Occipital lobe (tissue), 2 donors: ENCODE measurements around the gene CNPY1. TPM values are rescaled to one million over a fixed set of nuclear protein-coding genes. Genes with fewer than 3 reads are reported as not detected.

Experiments
- DNase-seq: peaks from one replicate; lab custom pipeline; 2025; lab: John Stamatoyannopoulos, UW
- total RNA-seq: library from RNA; depleted of rRNA; stranded (reverse); fragments of >200 nt; gene quantifications from one replicate; pipeline ENCODE4 v1.2.3, GENCODE V29; 2014

Gene CNPY1
- total RNA-seq, 1 donor from 2014 or later, result 0.16 TPM

DNA sequence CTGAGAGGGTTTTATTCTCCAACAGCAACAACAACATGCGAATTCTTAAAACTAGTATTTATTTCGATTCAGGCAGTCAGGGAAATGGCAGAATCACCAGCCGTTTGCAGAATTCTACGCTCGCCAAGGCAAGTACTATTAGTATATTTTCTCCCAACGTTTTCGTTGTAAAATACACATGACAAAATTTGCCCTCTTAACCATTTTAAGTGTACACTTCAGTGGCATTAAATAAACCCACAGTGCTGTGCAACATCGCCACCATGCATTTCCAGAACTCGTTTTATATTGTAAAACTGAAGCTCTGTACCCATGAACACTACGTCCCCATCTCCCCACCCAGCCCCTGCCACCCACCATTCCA, 77.6 kb downstream of the CNPY1 start:
- DNase-seq, result no peak

DNA sequence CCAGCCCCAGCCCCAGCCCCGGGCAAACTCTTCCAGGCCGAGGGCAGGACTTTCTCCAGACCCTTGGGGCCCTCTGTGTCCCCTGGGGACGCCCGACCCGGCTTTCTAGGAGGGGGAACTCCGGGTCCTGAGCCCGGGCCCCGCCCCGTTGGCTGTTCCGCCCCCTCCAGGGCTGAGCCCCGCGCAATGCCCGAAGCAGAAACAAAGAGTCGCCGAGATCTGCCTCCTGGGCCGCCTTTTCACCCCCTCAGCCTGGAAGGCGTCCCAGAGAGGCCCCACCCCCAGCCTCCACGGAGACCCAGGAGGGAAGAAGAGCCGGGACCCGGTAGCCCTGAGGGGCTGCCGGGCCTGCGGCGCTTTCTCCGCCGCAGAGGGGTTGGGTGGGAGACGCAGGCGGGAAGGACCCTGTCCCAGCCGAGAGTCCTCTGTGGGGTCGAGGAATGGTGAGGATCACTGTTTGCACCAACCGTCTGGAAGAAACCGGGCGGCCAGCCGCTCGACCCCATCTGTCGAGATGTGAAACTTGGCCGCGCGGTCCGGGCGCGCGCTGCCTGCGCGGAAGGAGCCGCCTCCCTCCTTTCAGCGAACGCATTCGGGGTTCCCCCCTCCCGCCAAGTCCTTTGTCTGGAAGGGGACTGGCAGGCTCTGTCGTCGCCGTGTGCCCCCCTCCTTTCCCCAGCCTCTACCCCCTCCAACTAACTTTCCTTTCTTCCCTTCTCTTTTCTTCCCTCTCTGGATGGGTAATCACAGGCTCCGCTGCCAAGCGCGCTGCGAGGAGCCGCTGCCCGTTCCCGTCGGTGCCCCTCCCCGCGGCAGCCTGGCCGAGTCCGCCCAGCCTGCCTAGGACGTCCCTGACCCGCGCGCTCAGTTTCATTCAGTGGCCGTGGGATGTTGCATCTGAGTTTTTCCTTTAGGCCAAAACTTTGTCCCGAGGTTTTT, 78.2 kb downstream of the CNPY1 start:
- DNase-seq, result no peak

- no peak for DNase-seq
Measured at GRCh38 chr7:155466814-155467733, 79.3 kb downstream of the CNPY1 start.

DNA sequence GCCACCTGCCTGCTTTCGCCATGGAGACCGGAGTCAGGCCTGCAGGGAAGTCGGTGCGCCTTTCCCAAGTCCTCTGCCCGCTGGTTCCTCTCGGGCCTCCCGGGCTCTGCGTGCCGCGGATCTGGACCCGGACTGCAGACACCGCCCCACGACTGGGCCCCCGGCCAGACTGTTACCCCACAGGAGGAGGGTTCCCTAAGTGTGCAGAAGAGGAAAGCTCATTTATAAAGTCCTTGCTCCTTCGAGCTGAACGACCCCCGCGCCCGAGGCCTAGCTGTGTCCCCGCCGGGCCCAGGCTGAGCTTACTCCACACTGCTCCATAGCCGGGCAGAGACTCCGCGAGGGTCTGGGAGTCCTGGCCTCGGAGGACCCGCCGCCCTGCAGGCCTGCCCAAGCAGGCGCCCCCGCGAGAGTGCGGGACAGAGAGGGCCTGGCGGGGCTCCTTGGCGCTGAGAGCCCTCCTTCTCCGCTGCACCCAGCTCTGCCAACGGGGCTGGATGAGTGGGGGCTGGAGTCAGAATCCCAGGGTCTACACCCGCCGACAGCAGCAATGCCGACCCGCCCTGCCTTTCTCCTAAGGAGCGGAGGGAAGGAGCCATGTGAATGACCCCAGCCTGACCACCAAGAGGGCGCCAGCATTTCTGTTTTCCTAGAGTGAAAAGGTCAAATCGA, 80.1 kb downstream of the CNPY1 start:
- DNase-seq, result no peak

DNA sequence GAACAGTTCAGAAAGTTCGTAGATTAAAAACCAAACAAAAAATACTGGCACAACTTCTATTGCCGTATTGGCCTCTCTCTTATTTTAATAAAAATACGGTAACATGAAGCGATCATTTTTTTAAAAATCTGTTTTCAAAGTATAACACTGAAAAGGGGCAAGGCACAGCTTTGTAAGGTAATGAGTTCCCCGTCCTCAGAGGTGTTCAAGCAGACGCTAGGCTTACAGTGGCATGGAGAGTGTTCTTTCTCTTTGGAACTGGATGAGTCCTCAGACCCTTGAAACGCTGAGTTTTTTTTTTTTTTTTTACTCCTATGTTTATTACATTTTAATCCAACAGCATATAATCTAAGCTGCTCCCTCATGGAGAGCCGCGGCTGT, 80.6 kb downstream of the CNPY1 start:
- DNase-seq, result no peak

DNA sequence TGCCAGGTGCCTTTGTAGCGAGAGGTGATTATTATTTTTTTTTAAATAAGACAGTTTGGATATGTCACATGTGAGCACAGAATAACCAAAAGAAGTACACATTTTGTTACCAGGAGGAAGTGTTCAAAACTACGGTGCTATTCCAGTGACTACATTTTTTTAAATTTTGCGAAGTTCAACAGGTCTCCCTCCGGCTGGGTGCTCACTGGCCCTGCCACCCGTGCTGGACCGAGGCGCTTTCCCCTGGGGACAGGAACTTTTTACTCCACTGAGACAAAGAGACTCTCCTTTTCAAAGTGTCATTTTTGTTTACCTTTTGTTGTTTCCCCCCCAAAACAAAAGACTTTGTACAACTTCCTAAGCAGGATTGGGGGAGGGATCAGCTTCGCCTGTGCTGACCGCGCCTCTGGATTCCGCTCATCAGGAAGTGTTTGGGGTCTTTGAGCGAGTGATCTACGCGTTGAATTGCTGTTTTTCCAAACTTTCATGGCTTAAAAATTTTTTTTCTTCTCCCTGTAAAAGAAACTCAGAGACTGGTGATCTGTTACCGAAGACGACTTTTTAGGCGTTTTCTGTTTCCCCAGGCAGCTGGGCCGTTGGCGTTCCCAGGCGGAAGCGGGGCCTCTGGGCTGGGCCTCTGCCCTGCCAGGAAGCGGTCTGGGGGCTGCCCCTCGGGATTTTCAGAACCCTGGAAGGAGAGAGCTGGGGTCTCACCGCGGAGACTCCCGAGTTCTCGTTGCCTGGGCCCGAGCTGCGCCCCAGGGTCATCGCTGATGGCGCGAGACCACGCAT, 81.2 kb downstream of the CNPY1 start:
- no peak for DNase-seq

DNA sequence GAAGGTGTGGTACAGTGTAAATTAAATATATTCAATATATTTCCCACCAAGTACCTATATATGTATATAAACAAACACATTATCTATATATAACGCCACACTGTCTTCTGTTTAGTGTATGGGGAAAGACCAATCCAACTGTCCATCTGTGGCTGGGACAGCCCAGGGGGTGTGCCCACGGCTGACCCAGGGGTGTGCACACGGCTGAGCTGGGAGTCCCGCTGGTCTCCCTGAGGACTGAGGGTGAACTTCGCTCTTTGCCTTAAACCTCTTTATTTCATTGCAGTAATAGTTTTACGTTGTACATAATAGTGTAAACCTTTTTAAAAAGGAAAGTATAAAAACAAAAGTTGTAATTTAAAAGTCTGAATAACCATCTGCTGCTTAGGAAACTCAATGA, 82.2 kb downstream of the CNPY1 start:
- no peak for DNase-seq

DNA sequence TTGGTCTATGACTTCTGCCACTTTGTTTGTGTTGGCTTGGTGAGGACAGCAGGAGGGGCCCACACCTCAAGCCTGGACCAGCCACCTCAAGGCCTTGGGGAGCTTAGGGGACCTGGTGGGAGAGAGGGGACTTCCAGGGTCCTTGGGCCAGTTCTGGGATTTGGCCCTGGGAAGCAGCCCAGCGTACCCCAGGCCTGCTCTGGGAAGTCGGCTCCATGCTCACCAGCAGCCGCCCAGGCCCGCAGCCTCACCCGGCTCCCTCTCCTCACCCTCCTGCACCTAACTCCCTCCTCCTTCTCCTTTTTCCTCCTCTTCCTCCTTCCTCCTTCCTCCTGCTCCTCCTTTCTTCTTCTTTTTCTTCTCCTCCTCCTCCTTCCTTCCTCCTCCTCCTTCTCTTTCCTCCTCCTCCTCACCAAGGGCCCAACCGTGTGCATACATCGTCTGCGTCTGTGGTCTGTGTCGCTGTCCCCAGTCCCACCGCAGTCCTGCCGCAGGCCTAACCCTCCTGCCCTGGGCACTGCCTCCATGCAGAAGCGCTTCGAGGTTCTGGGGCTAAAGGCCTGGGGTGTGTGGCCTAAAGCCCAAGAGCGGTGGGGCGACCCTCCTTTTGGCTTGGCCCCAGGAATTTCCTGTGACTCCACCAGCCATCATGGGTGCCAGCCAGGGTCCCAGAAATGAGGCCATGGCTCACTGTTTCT, 83.1 kb downstream of the CNPY1 start:
- no peak for DNase-seq

DNA sequence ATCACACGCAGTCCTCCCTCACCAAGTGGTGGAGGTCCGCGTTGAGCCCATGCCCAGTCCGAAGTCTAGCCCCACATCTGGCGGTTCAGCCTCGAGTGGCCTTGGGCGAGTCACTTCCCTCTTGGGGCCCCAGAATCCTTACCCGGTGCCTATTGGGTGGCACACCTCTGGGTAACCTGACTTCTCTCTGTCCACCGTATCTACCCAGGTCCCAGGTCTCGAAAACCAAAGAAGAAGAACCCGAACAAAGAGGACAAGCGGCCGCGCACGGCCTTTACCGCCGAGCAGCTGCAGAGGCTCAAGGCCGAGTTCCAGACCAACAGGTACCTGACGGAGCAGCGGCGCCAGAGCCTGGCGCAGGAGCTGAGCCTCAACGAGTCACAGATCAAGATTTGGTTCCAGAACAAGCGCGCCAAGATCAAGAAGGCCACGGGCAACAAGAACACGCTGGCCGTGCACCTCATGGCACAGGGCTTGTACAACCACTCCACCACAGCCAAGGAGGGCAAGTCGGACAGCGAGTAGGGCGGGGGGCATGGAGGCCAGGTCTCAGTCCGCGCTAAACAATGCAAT, 84.1 kb downstream of the CNPY1 start:
- DNase-seq, result no peak

GRCh38 chr7:155461631-155462030, 84.7 kb downstream of the CNPY1 start:
- DNase-seq, result no peak

DNA sequence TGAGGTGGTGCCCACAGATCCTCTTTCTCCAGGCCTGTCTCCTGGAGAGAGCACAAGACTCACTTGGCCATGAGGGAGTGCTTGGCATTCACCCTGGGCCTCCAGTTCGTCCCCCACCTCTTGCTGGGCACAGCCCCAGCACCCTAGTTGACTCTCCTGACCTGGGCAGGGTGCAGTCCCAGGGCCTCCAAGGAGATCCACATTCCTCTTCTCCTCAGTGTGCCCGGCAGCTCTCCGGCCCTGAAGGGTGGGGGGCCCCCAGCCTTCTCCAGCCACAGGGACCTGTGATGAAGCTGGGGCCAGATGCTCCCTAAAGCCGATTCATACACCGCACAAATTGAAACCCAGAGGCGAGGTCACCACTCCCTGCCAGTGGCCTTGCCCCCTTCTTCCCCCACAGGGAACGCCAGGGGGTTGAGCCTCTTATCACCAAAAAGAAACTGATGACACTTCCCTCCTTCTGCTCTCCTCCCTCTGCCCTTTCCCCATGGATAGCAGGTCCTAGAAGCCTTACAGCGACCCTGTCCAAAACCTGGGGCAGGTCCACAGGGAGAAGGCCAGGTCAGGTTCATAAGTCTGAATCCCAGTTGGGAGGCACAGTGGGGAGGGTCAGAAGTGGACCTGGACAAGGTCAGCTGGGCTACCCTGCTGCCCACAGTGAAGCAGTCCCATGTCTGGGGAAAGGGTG, 85.3 kb downstream of the CNPY1 start:
- no peak for DNase-seq

DNA sequence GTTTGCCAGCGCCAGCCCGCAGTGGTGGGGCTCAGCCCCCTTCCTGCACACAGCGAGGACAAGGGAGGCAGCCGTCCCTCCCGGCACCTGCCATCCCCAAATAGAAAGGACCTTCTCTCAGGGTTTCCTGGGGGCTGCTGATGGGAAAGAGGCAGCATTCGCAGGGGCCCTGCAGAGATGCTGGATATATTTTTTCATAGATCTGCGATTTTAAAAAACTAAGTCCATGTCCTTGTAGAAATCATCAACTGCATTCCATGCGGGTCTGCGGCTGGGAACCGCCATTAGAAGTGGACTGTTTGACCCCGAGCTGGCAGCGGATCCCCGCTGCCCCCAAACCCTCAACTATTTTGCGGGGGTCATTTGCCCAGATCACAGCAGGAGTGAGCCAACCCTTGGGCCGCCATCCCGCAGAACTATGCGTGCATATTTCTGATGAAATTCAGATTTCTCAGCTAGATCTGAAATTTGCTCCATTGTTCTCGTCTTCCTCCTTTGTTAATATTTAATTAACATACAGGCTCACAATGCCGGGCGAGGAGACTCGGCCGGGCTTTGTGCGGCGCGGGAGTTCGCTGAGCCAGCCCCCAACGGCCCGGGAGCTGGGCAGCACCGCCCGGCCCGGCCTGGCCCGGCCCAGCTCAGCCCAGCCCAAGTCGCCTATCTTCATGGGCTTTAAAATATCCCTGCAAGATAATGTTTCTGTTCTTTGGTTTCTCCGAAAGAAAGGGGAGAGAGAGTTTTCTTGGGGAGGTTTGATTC, 86.5 kb downstream of the CNPY1 start:
- no peak for DNase-seq

GRCh38 chr7:155458878-155459699, 87.3 kb downstream of the CNPY1 start:
- no peak for DNase-seq

DNA sequence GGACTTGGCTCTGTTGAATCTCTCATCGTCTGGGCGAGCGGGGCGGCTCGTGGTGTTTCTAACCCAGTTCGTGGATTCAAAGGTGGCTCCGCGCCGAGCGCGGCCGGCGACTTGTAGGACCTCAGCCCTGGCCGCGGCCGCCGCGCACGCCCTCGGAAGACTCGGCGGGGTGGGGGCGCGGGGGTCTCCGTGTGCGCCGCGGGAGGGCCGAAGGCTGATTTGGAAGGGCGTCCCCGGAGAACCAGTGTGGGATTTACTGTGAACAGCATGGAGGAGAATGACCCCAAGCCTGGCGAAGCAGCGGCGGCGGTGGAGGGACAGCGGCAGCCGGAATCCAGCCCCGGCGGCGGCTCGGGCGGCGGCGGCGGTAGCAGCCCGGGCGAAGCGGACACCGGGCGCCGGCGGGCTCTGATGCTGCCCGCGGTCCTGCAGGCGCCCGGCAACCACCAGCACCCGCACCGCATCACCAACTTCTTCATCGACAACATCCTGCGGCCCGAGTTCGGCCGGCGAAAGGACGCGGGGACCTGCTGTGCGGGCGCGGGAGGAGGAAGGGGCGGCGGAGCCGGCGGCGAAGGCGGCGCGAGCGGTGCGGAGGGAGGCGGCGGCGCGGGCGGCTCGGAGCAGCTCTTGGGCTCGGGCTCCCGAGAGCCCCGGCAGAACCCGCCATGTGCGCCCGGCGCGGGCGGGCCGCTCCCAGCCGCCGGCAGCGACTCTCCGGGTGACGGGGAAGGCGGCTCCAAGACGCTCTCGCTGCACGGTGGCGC, 88.1 kb downstream of the CNPY1 start, which contains the start of gene EN2:
EN2 (plus strand) TSS at position 19 of the 767 bp plus-strand sequence; CDS start at position 268, 249 bp downstream.
- no peak for DNase-seq

DNA sequence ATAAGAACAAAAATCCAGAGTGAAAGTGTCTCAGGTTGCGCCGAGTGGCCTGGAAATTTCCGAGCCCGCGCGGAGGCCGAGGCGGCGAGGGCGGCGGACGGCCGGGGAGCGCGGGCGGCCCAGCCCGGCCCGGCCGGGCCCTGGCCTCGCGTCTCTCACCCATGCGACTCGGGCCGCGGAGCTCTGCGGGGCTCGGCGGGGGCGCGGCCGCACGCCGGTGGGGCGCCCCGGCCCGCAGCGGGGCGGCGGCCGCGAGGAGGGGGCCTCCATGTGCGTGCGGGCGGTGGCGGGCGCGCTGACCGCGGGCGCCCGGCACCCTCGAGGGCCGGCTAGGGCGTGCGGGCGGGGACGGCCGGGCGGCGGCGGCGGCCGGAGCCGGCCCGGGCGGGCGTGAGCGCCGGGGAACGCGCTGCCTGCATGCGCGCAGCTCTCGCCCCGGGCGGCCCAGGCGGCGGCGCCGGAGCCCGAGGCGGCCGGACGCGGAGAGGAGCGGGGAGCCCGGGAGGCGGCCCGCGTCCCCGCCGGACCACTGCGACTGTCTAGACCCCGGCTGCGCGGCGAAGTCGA, 88.7 kb downstream of the CNPY1 start:
- no peak for DNase-seq

GRCh38 chr7:155456738-155457543, 89.4 kb downstream of the CNPY1 start:
- DNase-seq, result peak; percentile 23
